Activated naive CD8-positive, alpha-beta T cell treated with anti-CD3 and anti-CD28 coated beads, Interleukin-2, amount 50 U/mL, for 24 hours (primary cell): Measurements from ENCODE around the gene GSTM1.
A peak's percentile ranks its signal among the peaks of the same experiment; 100 is the strongest.

Source experiments
- ATAC-seq: fragments of 150-1000 bp; cut with Tn5 transposase; one replicate; pipeline ENCODE4 v1.10.0; 2021
- DNase-seq: peaks from one replicate; pipeline ENCODE4 v3.0.0; 2021
- H3K27ac Mint-ChIP-seq: one replicate; pipeline ENCODE4 v1.8.0; 2021; ENCODE audit warnings: mild to moderate bottlenecking, mixed read lengths
- H3K27me3 Mint-ChIP-seq: one replicate; pipeline ENCODE4 v1.8.0; 2021; ENCODE audit warnings: mixed read lengths
- H3K36me3 Mint-ChIP-seq: one replicate; pipeline ENCODE4 v1.8.0; 2021; ENCODE audit warnings: low read depth, mixed read lengths
- H3K4me1 Mint-ChIP-seq: one replicate; pipeline ENCODE4 v1.8.0; 2021; ENCODE audit warnings: mixed read lengths
- H3K4me3 Mint-ChIP-seq: one replicate; pipeline ENCODE4 v1.8.0; 2021; ENCODE audit warnings: mild to moderate bottlenecking, moderate library complexity, mixed read lengths
- H3K9me3 Mint-ChIP-seq: one replicate; pipeline ENCODE4 v1.8.0; 2021; ENCODE audit warnings: mixed read lengths

The GSTM1 gene

GRCh38 chr1:109687641-109688499 lies at the start of gene GSTM1:
Gene GSTM1 (plus strand): TSS chr1:109687817. CDS start chr1:109687874, 57 bp downstream.
- no peaks in the 10 kb centered on the region for H3K9me3 Mint-ChIP-seq
- H3K27ac Mint-ChIP-seq: peak within 1 kb of the TSS; percentile 84
- peak within 1 kb of the TSS; percentile 82 for H3K4me3 Mint-ChIP-seq
- peaks cover 7% of the 10 kb centered on the region for H3K36me3 Mint-ChIP-seq
- DNase-seq (peak; percentile 72), ATAC-seq (peak; percentile 99)
- no peaks in the 10 kb centered on the region for H3K27me3 Mint-ChIP-seq
- H3K4me1 Mint-ChIP-seq: peaks cover 14% of the 10 kb centered on the region

DNA sequence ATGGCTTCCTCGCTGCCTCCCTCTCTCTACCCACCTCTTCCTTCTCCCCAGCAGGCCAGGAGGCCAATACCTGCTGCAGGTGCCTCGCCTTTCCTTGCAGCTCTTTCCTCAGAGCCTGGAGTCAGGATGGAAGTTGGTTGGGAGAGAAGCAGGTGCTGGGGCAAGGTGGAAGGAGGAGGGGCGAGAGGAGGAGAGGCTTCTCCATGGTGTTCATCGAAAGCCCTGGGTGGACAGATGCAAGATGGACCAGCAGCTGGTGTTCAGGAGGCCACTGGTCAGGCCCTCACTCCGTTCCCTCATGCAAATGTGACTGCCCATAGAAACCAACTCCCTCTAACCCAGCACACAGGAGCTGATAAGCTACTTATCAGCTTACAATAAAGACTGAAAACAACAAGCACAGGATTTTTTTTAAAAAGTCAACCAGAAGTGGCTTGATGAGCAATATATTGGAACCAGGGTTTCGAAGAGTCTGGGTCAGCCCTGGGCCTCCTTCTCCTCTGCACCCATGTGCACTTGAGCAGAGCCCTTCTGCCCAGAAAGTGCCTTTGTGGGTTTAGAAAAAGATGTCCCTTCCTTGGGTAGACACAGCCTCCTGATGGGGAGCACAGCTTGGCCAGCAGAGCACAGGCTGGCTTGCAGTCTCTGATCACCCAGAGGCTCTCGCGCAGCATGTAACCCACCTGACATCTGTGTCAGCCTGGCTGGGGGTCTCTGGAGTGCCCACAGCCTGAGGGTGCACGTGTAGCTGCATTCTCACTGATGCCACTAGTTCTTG lies 48.4 kb upstream of the GSTM1 start:
- H3K36me3 Mint-ChIP-seq: no peaks in the 10 kb centered on the region
- DNase-seq (no peak), ATAC-seq (no peak)
- H3K4me3 Mint-ChIP-seq: no peak overlapping the region
- H3K4me1 Mint-ChIP-seq: peaks cover 29% of the 10 kb centered on the region
- H3K27me3 Mint-ChIP-seq: no peaks in the 10 kb centered on the region
- H3K9me3 Mint-ChIP-seq: no peaks in the 10 kb centered on the region
- H3K27ac Mint-ChIP-seq: no peak overlapping the region

DNA sequence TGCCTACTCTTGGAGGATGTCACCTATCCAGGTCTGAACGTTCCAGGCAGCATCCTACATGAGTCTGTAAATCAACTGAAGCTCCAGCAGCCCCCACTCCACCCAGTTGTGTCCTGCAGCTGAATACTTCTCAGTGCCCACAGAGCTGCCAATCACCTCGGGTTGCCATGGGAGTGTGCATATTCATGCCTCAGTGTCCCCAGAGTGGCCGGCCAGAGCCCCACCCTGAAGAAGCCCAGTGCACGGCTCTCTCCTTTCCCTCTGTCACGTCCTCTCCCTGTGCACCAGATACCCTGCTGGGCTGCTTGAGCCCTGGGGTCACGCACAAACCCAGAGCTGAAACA lies 47.8 kb upstream of the GSTM1 start:
- Mint-ChIP-seq H3K36me3 (no peaks in the 10 kb centered on the region), H3K27me3 (no peaks in the 10 kb centered on the region), H3K4me3 (no peak overlapping the region), H3K4me1 (peaks cover 23% of the 10 kb centered on the region), H3K9me3 (no peaks in the 10 kb centered on the region), H3K27ac (no peak overlapping the region)
- ATAC-seq (peak; percentile 3), DNase-seq (no peak)

DNA sequence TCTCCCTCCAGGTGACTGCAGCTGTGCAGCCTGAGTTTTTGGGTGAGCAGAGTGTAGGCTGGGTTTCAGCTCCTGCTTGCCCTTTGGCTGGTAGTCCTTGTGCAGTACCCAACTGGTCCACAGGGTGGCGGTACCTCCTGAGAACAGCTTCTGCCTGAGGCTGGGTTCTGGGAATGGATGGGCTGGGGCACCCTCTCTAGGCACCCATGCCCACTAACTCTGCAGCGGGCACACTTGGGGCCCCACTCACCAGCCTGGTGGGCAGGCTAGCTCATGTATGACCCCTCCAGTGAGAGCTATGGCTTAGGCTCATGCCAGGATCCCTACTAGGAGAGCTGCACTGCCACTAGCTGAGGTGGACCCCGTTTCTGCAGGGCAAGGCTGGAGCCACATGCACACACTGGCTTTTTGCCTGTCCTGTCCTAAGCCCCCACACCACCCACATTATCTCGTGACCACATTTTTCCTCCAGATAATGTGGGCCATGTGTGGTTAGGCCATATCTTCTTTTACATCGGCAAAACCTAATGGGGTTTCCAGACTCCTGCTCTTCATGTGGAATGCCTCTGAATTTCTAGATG lies 47.2 kb upstream of the GSTM1 start:
- Mint-ChIP-seq H3K27ac (no peak overlapping the region), H3K36me3 (no peaks in the 10 kb centered on the region), H3K4me3 (no peak overlapping the region), H3K27me3 (no peaks in the 10 kb centered on the region), H3K4me1 (peaks cover 18% of the 10 kb centered on the region), H3K9me3 (no peaks in the 10 kb centered on the region)
- ATAC-seq: peak; percentile 72
- DNase-seq: peak; percentile 96

GRCh38 chr1:109641078-109641740 lies 46.4 kb upstream of the GSTM1 start:
- ATAC-seq (no peak), DNase-seq (no peak)
- Mint-ChIP-seq H3K4me1 (peaks cover 12% of the 10 kb centered on the region), H3K36me3 (no peaks in the 10 kb centered on the region), H3K4me3 (no peak overlapping the region), H3K27me3 (no peaks in the 10 kb centered on the region), H3K27ac (no peak overlapping the region), H3K9me3 (no peaks in the 10 kb centered on the region)

GRCh38 chr1:109641861-109642260 lies 45.8 kb upstream of the GSTM1 start:
- ATAC-seq: no peak
- no peak for DNase-seq
- Mint-ChIP-seq H3K27me3 (no peaks in the 10 kb centered on the region), H3K27ac (no peak overlapping the region), H3K9me3 (no peaks in the 10 kb centered on the region), H3K36me3 (no peaks in the 10 kb centered on the region), H3K4me1 (peaks cover 12% of the 10 kb centered on the region), H3K4me3 (no peak overlapping the region)

DNA sequence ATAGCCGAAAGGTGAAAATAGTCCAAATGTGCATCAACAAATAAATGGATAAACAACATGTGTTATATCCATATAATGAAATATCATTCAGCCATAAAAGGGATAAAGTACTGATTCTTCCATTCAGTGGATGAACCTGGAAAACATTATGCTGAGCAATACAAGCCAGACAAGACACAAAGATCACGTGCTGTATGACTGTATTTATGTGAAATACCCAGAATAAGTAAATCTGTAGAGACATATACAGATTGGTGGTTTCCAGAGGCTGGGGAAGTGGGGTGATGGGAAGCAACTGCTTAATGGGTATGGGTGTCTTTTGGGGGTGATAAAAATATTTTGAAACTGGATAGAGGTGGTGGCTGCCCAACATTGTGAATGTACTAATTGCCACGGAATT lies 45.0 kb upstream of the GSTM1 start:
- DNase-seq: no peak
- Mint-ChIP-seq H3K9me3 (no peaks in the 10 kb centered on the region), H3K27me3 (no peaks in the 10 kb centered on the region), H3K27ac (no peak overlapping the region), H3K4me3 (no peak overlapping the region), H3K36me3 (no peaks in the 10 kb centered on the region), H3K4me1 (peaks cover 12% of the 10 kb centered on the region)
- no peak for ATAC-seq

DNA sequence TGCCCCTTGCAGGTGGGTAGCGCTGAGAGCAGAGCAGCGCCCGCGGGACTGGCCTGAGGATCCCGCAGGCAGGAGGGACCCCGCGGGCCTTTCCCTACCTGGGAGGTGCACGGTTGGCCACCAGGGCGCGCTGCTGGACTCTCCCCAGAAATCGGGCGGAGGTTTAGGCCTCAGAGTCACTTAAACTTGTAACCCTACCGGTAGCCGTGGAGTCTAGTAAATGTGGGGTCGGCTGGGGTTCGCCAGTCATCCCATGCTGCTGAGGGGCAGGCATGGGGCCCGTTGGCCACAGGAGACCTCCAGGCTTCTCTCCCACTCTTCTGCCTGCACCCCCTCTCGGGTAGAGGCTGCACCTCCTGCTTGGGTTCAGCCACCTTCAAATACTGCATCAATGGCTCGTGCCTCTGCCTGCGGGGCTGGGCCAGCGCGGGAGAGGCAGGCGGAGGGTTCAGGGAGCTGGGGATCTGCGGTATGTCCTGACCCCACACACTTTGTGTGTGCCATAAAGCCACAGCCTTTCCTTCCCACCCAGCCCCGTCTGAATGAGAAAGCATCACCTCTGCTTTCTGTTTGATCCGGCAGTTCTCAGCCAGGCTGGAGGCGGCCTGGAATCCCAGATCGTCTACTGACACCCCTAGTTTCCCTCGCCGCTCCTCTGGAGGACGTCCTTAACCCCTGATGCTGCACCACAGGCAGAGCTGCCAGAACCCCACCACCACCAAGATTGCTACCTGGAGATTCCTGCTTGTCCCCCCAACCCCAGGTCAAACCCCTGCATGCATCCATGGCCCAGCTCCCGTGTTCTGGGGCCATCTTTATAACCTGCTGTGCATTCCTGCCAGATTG lies 44.0 kb upstream of the GSTM1 start:
- no peaks in the 10 kb centered on the region for H3K9me3 Mint-ChIP-seq
- H3K27ac Mint-ChIP-seq: no peak overlapping the region
- H3K4me1 Mint-ChIP-seq: peaks cover 12% of the 10 kb centered on the region
- ATAC-seq: peak; percentile 91
- no peaks in the 10 kb centered on the region for H3K27me3 Mint-ChIP-seq
- H3K36me3 Mint-ChIP-seq: no peaks in the 10 kb centered on the region
- H3K4me3 Mint-ChIP-seq: no peak overlapping the region
- DNase-seq: peak; percentile 93

DNA sequence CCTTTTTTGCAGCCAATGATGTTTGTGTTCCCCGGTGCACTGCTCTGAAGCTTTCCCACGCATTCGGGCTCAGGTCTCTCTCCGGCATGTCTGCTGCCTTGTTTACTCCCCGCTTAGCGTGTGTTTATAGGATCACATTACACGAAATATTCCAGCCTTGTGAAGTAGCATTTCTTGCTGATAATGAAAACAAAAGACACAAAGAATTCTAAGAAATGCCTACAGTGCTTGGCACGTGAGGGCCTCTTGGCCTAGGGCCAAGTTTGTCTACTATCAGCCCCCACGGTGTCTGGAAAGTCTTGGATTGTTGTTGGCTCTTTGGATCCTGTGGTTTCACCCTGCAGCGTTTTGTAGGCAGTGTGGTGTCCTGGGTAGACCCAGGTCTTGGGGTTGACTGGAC lies 42.9 kb upstream of the GSTM1 start:
- DNase-seq: no peak
- no peaks in the 10 kb centered on the region for H3K9me3 Mint-ChIP-seq
- H3K4me3 Mint-ChIP-seq: no peak overlapping the region
- peaks cover 12% of the 10 kb centered on the region for H3K4me1 Mint-ChIP-seq
- no peak overlapping the region for H3K27ac Mint-ChIP-seq
- no peak for ATAC-seq
- no peaks in the 10 kb centered on the region for H3K27me3 Mint-ChIP-seq
- no peaks in the 10 kb centered on the region for H3K36me3 Mint-ChIP-seq

GRCh38 chr1:109649491-109649914 lies 38.1 kb upstream of the GSTM1 start:
- Mint-ChIP-seq H3K36me3 (no peaks in the 10 kb centered on the region), H3K9me3 (no peaks in the 10 kb centered on the region), H3K27ac (no peak overlapping the region), H3K4me1 (no peaks in the 10 kb centered on the region), H3K27me3 (peaks cover 8% of the 10 kb centered on the region), H3K4me3 (no peak overlapping the region)
- DNase-seq: no peak
- ATAC-seq: no peak

GRCh38 chr1:109650609-109651008 lies 37.0 kb upstream of the GSTM1 start:
- no peak for ATAC-seq
- peaks cover 13% of the 10 kb centered on the region for H3K27me3 Mint-ChIP-seq
- H3K4me3 Mint-ChIP-seq: no peak overlapping the region
- H3K36me3 Mint-ChIP-seq: no peaks in the 10 kb centered on the region
- no peak overlapping the region for H3K27ac Mint-ChIP-seq
- peaks cover 8% of the 10 kb centered on the region for H3K4me1 Mint-ChIP-seq
- H3K9me3 Mint-ChIP-seq: no peaks in the 10 kb centered on the region
- DNase-seq: no peak

DNA sequence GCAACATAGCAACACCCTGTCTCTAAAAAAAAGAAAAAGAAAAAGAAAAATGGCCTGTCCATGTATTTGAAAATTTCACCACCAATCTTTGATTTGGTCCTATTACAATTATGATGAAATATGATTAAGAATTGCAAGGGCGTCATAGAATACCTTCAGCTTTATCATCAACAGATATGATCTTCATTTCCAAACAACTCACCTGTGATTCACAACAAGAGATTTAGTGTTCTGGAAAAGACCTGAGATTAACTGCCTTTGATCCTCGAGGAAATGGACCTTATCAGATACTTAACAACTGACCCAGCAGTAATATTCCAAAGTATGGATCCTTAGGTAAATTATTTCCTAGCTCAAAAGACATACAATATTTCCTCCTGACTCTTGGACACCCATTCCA lies 35.2 kb upstream of the GSTM1 start:
- Mint-ChIP-seq H3K4me3 (no peak overlapping the region), H3K27me3 (peaks cover 13% of the 10 kb centered on the region), H3K36me3 (no peaks in the 10 kb centered on the region), H3K27ac (no peak overlapping the region), H3K9me3 (no peaks in the 10 kb centered on the region), H3K4me1 (peaks cover 10% of the 10 kb centered on the region)
- ATAC-seq: no peak
- DNase-seq: no peak

- DNase-seq: no peak
- H3K27ac Mint-ChIP-seq: no peak overlapping the region
Observed at GRCh38 chr1:109653306-109653705, 34.3 kb upstream of the GSTM1 start.

GRCh38 chr1:109654519-109654918 lies 33.1 kb upstream of the GSTM1 start:
- no peak overlapping the region for H3K4me3 Mint-ChIP-seq
- ATAC-seq: no peak
- no peaks in the 10 kb centered on the region for H3K36me3 Mint-ChIP-seq
- H3K9me3 Mint-ChIP-seq: no peaks in the 10 kb centered on the region
- H3K4me1 Mint-ChIP-seq: peaks cover 10% of the 10 kb centered on the region
- peaks cover 13% of the 10 kb centered on the region for H3K27me3 Mint-ChIP-seq
- DNase-seq: no peak
- peak overlapping the region; percentile 23 for H3K27ac Mint-ChIP-seq

More at GRCh38 chr1:109653306-109653705, 34.3 kb upstream of the GSTM1 start:
- peaks cover 10% of the 10 kb centered on the region for H3K4me1 Mint-ChIP-seq
- no peak overlapping the region for H3K4me3 Mint-ChIP-seq
- no peaks in the 10 kb centered on the region for H3K36me3 Mint-ChIP-seq
- ATAC-seq: no peak
- peaks cover 13% of the 10 kb centered on the region for H3K27me3 Mint-ChIP-seq
- H3K9me3 Mint-ChIP-seq: no peaks in the 10 kb centered on the region
